Fibroblast of skin of left biceps (primary cell): Measurements from ENCODE around the gene CPB2.

Experiments used
- DNase-seq, 2 experiments: peaks; one replicate each; pipeline ENCODE4 v3.0.0-alpha.2; 2013; ENCODE audit warnings: low read depth in 2 of 2

The CPB2 gene

GRCh38 chr13:46100191-46100815 lies 4.5 kb downstream of the CPB2 start:
- DNase-seq, result no peak

DNA sequence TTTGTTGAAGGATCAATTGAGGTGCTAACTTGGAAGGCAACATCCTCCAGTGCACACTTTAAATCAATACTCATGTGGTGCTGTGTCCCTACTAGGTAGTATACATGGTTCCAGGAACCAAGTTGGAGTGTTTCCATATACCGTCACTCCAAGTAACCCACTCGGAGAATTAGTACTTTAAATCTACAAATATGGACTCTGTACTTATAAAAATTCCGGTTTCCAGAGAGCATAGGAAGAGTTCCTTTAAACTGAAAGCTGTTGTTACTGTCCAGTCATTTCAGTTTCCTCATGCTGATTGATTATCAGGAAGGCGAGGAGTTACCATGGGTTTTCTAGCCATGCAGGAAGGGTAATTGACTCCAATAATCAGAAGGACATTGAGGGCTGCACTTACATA lies 7.2 kb downstream of the CPB2 start:
- DNase-seq, result no peak

DNA sequence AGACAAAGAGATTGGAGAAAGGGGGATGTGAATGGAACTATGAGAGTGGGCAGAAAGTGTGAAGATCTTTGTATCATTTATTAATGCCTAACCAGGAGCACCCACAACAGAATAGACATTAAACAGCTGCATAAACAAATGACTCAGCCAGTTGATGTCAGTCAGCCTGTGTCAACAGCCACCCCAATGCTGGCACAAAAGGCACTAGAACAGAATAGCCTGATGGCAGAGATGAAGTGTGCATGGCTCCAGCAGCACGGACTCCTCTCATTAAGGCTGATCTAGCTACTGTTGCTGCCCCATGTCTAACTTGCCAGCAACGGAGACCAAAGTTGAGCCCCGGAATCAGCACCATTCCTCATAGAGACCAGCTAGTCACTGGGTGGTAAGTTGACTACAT lies 7.8 kb downstream of the CPB2 start:
- DNase-seq, result no peak

- no peak for DNase-seq
These were observed 10.4 kb downstream of the CPB2 start for GRCh38 chr13:46094478-46094877.

DNA sequence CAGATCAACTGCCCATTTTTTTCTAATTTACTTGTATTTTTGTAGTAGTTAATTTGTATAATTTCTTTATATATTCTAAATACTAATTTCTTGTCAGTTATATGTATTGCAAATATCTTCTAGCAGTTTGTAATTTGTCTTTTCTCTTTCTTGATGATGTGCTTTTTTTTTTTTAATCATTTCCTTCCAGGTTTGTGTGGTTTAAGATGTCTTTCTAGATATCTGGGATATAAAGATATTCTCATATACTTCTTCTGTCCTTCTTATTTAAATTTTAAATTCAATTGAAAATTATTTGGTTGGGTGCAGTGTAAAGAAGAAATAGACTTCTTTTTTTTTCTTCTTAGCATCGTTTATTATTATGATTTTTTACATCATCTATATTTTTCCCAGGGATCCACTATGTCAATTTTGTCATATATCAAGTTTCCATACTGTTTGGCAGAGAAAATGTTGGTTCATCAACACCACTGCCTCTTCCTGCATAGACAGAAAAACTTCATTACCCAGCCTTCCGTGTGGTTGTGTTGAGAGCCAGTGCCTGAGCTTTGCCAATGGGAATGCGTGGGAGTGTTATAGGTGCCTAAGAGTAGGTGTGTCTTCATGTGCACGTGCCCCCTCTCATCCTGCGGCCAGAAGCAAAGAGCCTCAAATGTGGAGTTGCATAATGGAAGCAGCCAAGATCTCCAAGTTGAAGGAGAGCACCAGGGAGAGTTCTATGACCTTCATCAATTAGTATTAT lies 15.8 kb downstream of the CPB2 start:
- no peak for DNase-seq

DNA sequence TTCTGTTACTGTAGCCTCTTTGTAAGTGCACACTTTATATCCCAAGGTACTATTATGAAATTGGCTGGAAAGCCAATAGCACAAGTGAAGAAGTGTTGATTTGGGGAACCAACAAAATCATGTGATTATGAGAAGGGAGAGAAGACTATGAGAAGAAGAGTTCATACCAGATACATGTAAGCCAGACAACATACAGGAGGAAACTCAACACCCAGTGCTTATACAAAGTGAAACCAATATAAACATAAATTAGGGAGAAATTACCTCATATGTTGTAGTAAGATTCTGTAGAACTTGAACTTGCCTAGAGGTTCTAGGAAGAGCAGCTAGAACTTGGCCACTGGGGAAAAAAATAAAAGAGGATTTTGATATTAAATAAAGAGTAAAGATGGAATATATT lies 17.4 kb downstream of the CPB2 start:
- DNase-seq, result no peak

GRCh38 chr13:46086985-46087384 lies 17.8 kb downstream of the CPB2 start:
- no peak for DNase-seq

DNA sequence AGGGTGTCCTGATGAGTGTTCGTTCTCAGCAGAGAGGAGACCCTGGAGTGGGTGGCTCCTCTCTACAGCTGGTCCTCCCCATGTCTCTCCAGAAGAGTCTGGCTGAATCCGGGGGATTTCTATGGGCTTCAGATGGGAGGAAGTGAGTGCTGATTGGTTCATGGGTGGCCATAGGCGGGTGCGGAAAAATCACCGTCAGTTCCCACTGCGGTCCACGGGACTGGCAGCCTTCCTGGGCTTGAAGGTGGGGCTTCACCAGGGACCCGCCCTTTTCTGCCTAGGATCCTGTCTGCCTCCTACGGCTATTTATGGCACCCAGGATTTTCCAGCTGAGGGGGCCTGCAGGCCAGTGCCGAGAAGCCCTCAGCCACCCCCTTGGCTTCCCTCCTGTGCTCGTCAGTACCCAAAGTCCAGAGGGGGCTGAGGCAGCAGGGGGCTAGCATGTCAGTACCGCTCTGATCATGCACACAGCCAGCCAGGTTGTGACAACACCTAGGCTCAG lies 18.4 kb downstream of the CPB2 start:
- no peak for DNase-seq

GRCh38 chr13:46085737-46086136 lies 19.1 kb downstream of the CPB2 start:
- DNase-seq, result no peak

DNA sequence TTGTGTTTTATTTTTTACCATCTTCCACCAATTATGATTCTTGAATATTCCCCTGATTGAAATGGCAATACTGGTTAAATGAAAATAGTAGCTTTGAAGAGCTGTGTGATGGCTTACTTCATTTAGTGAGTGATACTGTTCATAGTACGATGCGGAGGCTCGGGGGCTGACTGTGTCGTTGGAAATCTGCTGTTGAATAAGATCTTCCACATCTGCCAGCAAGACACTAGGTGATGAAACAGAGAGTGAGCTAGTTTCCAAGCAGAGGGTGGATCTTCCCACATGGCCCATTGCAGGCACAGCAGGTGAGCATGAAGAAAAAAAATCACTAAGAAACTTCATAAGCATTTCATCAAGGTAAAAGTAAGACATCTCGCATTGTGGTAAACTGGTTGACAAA lies 22.5 kb downstream of the CPB2 start:
- no peak for DNase-seq

DNA sequence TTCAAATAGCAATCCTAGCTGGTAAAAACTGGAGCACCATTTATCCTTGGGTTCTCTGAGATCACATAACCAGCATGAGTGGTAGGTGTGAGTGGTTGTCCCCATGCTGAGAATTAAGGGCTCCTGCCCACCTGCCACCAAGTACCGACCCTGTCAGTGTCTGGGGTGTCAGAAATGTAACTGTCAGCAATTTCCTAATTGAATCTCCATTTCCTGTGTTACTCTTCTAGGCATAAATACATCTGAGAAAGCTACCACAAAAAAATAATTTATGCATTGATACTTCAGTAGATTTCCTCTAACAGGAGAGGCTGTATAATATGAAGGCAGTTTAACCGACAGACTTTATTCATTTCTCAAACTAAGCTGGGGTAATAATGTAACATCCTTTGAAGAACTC lies 25.1 kb downstream of the CPB2 start:
- DNase-seq, result no peak

DNA sequence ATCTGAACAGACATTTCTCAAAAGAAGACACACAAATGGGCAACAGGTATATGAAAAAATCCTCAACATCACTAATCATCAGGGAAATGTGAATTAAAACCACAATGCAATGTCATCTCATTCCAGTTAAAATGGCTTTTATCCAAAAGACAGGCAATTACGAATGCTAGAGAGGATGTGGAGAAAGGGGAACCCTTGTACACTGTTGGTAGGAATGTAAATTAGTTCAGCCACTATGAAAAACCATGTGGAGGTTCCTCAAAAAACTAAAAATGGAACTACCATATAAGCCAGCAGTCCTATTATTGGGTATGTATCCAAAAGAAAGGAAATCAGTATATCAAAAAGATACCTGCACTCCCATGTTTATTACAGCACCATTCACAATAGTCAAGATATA lies 27.6 kb downstream of the CPB2 start:
- DNase-seq, result no peak

DNA sequence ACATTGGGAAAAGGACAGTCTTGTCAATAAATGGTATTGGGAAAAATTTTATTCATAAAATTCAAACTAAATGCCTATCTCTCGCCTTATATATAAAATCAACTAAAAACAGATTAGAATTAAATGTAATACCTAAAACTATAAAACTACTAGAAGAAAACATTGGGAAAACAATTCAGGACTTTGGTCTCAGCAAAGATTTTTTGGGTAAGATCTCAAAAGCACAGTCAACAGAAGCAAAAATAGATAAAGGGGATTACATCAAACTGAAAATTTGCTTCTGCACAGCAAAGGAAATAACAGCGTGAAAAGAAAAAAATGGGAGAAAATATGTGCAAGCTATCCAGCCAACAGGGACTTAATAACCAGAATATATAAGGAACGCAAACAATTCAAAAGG lies 28.0 kb downstream of the CPB2 start:
- DNase-seq, result no peak

DNA sequence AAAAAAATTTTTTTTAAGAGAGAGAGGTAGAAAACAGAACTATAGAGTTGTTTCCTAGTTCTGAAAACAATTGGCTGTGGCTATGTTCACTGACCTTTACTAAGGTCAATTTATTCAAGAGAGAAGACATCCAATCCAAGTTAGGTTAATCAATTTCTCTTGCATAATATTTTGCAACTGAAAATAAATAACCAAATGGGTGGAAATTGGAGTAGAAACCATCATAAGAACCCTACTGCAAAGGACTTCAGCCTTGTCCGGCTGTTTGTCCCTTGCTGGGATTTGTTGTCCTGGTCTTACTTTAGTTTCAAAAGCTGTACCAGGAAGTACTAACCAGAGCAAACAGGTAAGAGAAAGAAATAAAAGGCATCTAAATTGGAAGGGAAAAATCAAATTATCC lies 29.0 kb downstream of the CPB2 start:
- DNase-seq, result no peak

DNA sequence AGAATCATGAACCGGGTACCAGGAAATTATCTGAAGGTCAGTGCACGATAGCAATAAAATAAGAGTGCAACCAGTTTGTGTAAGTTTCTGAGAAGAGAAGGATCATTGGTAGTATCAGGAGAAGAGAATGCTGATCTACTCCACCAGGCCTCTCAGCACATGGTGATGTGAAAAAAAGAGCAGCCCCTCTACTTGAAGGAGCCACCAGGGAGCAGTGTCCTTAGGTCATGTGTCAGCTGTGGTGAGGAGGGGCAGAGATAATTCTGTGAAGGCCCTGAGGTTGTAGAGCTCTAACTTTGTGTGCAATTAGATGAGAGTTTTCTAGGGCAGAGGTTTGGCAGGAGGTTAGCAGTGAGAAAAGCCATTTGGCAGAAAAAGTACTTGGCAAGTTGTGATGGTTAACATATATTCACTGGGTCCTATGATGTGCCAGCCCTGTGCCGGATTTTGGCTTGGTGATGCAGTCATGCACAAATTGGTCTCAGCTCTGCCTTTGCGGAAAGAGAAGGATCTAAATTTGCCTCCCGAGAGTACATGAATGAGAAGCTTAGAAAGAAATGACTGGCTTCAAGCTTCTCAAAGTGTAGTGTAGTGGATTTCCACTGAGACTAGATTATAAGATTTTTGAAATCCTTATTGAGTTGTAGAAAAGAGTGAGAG lies 33.1 kb downstream of the CPB2 start:
- no peak for DNase-seq

- no peak for DNase-seq
These were observed 41.5 kb downstream of the CPB2 start for GRCh38 chr13:46063292-46063691.

GRCh38 chr13:46062185-46062584 lies 42.6 kb downstream of the CPB2 start:
- peak in 1 of 2 experiments; percentile 33 for DNase-seq

GRCh38 chr13:46059405-46059804 lies 45.4 kb downstream of the CPB2 start:
- no peak for DNase-seq

DNA sequence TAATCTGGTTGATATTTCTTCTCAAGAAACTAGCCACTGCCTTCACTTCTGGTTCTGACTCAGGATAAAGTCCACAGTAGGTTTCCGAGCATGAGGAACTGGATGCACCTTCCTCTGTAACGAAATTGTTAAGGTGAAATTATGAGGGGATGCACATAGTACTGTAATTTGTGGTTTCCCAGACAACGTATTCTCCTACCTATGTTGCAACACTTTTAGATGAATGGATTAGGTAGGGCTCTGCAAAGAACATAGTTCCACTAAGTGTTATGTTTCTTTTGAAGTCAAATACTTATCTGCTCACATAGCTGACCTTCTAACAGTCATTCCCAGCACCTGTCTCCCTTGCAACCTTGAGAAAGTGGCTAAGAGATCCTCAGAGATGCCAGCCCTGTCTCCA lies 46.6 kb downstream of the CPB2 start:
- DNase-seq, result no peak

DNA sequence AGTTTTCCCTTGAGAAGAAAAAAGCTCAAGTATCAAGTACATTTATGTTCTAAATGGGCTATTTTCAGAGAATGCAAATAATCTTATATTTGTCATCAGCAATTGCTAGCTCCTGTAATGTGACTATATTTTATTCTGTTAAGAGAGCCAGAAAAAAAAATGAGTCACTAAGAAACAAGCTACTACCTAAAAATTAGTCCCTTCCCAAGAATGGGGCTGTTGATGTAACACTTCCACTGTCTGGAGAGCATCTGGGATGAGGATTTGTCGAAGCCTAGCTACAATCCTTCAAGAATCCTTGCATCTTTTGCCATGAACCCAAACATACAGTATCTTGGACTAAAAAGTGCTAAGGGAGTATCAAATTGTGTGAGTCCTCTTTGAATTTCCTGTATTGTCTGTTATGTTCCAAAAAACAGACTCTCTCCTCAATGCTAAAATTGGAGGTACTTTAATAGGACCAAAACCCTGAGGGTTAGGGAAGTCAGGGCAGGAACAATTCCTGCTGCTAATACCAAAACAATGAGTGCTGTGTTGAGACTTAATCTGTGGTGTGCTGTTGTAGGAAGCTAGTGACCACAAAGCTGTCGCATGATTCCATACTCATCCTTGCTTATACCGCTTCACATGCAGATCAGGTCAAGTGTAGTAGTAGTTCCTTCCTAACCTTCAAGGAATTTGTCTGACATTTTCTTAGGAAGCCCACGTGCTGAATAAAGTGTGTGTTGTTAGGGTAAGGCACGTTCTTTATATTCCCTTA lies 47.4 kb downstream of the CPB2 start:
- DNase-seq, result no peak

DNA sequence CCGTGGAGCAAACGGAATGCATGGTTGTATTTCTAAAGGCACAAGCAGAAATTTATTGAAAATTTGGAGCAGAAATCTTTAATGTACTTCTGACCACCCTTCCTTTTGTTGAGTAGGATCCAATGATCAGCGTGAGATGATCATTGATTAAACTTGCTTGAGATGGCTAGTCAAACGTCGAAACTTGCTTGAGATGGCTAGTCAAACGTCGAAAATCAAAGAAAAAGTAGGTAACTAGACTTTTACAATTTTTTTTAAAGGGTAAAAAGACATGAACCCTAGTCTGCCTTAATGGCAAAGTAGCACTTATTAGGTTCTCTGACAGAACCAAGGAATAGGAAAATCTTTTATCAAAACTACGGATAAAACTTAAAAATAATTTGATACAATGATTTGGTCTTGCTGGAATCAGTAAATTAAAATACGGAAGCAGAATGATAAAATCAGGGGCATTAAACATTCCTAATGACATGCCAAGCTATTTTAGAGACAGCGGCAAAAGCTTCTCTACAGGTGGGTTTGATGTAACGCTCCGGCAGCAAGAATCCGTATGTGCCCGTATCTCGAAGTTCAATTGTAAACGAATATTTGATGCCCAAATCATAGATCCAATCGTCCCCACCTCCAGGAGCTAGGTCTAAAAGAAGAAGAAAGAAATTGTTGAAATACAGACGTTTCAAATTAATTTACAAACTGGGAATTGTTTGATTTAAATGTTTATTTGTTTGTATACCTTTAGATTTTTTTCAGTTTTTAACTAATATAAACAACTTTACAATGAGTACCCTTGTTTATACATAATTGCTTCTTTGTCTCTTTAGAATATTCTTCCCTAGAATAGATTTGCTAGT lies 51.4 kb downstream of the CPB2 start:
- DNase-seq, result no peak
